Cardiac fibroblast (primary cell): ENCODE results near the gene ARFRP1.
A peak's percentile ranks its signal among the peaks of the same experiment; 100 is the strongest.

Source experiments
- DNase-seq, 2 donors: peaks; one replicate each; pipeline versions ENCODE4 v3.0.0 to v3.0.0-alpha.2; 2010; ENCODE audit warnings: low read depth in 2 of 2
- H3K4me3 ChIP-seq, 2 donors: replicated peaks in 1 of 2; 1 replicate in 1 of 2; 2 replicates in 1 of 2; pipeline ENCODE4 v1.5.1; 2011; ENCODE audit warnings: low read depth in 2 of 2, low read length in 2 of 2, mild to moderate bottlenecking in 2 of 2, moderate library complexity in 1 of 2
- TF ChIP-seq, protein P1 (sequence below): IDR thresholded peaks from one replicate; pipeline ENCODE4 v1.5.1; 2011; ENCODE audit warnings: low read depth, mild to moderate bottlenecking, low read length, inconsistent platforms

Gene ARFRP1

DNA sequence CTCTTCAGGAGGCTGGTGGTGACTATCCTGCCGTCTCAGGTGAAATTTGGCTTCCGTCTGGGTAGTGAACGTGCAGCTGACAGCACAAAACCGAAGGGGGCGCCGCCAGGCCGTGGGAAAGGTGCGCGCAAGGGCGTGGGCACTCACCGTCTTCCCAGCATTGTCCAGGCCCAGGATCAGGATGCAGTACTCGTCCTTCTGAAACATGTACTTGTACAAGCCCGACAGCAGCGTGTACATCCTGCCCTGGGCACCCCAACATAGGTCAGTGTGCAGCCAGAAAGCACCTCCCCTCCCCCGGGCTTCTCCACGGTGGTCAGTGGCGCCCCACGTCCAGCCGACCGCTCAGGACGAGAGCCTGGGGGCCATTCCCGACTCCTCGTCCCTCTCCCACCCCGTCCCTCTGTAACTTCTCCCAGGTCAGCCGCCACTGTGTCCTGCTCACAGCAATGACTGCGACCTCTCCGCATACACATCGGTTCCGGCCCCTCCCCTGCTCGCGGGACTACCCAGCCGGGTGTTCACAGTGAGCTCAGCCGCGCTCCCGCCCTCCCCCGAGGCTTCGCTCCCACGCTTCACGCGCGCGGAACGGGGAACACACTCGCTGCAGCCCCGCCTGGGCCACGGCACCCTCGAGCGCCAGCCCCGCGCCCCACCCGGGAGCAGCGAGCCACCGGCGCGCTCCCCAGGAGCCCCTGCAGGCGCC is 771 bp downstream of the ARFRP1 start:
- DNase-seq, result peak; percentile 43 to 49
- H3K4me3 ChIP-seq, result peak overlapping the region; percentile 77 to 81
- TF ChIP-seq, protein P1, sequence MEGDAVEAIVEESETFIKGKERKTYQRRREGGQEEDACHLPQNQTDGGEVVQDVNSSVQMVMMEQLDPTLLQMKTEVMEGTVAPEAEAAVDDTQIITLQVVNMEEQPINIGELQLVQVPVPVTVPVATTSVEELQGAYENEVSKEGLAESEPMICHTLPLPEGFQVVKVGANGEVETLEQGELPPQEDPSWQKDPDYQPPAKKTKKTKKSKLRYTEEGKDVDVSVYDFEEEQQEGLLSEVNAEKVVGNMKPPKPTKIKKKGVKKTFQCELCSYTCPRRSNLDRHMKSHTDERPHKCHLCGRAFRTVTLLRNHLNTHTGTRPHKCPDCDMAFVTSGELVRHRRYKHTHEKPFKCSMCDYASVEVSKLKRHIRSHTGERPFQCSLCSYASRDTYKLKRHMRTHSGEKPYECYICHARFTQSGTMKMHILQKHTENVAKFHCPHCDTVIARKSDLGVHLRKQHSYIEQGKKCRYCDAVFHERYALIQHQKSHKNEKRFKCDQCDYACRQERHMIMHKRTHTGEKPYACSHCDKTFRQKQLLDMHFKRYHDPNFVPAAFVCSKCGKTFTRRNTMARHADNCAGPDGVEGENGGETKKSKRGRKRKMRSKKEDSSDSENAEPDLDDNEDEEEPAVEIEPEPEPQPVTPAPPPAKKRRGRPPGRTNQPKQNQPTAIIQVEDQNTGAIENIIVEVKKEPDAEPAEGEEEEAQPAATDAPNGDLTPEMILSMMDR, result peak; percentile 26

DNA sequence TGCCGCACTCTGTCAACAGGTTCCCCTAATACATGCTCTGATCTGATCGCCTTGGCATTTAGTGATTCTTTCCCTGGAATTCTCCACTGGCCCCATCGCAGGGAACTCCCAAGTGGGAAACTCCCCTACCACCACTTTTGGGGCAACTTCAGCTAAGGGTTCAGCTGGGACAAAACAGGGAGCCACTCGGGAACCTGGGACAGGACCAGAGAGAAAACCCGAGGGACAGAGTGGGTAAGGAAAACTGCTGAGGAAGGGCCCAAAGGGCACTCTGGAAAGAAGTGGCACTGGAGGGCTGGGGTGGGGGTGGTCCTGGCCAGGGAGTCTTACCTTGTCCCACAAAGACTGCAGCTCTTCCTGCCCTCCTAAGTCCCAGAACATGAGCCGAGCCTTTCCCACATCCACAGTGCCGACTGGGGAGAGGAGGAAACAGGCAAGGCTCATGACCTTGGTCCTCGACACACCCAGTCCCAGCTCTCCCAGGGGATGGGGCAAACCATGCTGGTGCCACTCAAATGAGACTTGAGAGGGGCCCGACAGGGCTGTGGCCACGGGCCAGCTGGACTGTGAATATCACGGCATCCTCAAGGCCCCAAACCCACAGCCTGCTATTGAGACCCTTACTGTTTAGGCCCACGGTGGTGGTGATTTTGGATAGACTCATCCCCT is 1.6 kb downstream of the ARFRP1 start:
- no peak for DNase-seq
- H3K4me3 ChIP-seq, result peak overlapping the region; percentile 77 to 81
- TF ChIP-seq, protein P1, result no peak

DNA sequence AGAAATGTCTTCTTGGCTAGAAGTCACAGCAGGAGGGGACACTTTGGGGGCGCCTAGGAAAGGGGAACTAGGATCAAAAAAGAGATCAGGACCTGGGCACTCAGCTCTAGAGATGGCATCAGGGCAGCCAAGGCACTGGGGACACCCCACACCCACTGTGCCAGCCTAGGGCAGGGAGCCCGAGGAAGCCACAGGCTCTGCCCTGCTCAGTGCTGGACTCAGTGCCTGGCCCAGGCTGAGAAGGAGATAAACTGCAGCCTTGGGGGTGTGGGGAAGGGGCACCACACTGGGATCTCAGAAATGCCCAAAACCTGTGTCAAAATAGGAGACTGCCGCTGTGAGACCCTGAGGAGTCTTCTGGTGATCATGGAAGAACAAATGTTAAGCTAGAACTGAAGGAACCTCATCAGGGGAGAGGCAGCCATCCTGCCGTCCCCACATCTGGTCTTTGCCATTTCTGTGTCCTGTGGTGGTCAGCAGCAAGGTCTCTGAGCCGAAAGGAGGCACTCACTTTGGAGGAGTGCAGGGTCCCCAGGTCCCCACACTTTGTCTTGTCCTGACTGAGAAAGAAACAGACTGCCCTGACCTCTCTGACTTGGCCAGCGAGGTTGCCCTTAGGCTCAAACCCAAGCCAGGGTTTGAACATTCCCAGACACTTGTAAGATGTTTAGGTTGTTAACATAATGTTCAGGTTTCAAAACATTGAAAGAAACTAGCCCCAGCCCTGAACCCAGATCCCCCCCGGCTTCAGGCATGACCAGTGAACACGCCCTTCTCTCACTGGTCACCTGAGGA is 2.3 kb downstream of the ARFRP1 start:
- no peak overlapping the region for H3K4me3 ChIP-seq
- no peak for DNase-seq

DNA sequence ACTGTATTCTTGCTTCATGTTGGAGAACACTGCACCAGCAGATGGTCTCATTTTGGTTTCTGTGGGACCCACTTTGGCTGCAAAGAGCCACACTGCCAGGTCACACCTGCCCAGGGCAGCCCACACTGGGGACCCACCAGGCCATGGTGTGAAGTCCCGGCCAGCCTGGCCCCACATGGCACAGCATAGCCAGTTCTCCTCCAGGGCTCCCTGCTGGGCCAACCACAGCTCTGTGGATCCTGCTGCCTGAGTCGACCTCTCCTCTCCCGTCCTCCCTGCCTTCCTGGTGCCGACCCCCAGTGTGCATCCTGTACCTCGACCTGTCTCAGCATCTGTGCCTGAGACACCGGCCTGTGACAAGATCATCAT is 3.0 kb downstream of the ARFRP1 start:
- DNase-seq, result no peak
- TF ChIP-seq, protein P1, result no peak
- no peak overlapping the region for H3K4me3 ChIP-seq

More for the DNA sequence above, 2.3 kb downstream of the ARFRP1 start:
- TF ChIP-seq, protein P1, result no peak

DNA sequence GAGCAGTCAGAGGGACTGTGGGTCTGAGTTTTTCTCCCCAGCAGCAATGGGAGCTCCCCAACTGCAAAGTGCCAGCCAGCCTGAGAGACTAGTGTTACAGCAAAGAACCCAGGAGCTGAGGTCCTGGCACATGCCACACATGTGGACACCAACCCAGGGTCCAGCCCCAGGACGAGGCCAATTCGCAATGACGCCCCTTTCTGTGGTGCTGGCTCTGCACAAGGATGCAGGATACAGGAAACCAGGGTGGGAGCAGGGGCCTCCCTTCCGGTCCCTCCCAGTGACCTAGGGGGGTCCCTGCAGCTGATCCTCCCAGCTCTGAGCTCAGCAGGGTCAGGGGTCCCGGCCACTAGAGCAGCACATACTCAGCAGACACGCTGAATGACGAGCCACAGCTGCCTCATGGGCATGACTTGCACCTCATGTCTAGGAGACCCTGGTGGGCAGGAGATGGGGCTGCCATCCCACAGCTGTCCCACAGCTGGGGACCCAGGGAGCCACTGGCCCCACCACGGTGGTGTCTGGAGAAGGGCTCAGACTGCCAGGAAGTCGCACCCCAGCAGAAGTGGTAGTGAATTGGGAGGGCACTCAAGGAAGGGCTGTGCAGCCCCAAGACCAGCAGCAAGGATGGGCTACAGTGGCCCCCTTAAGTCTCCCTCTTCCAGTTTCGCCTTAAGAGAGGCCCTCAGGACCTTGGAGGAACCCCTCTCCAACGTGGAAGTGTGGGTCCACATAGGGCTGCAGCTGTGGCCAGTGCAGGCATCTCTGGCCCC is 3.6 kb downstream of the ARFRP1 start:
- H3K4me3 ChIP-seq, result no peak overlapping the region
- DNase-seq, result no peak
- TF ChIP-seq, protein P1, result no peak

DNA sequence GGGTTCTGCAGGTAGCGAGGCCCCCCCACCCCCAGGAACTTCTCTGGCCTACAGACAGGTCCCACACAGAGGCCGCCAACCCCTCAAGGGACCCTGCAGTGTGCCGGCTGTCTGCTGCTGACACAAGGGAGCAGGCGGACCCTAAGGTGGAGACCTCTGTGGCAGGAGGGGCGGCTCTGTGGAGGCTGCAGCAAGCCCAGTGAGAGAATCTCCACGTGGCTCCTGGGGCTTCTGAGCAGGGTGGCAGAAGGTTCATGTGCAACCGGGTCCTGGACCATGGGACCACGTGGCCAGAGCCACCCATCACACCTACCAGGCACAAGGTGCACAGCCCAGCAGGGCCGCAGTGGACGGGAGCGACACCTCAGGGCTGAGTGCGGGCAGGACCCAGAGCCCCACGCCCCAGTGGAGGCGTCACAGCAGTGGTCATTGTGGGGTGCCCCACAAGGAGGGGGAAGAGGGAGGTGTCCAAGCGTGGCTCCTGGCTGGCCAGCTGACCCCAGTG is 4.3 kb downstream of the ARFRP1 start:
- H3K4me3 ChIP-seq, result no peak overlapping the region
- TF ChIP-seq, protein P1, result no peak
- DNase-seq, result no peak
